Hepatocyte (in vitro differentiated cells): ENCODE results near the gene DPPA3. TPM values are rescaled to one million over a fixed set of nuclear protein-coding genes. Genes with fewer than 3 reads are reported as not detected.

ENCODE experiments used
- DNase-seq: peaks from one replicate; pipeline ENCODE4 v3.0.0-alpha.2; 2016; ENCODE audit warnings: low spot score
- H2AFZ ChIP-seq: fragments of 200-600 bp; sonication (generic); 2 replicates; pipeline ENCODE4 v1.6.0; 2016; ENCODE audit warnings: antibody characterized with exemption, mild to moderate bottlenecking
- H3K27ac ChIP-seq: fragments of 200-600 bp; sonication (generic); 2 replicates; pipeline ENCODE4 v1.5.1; 2016; ENCODE audit warnings: mild to moderate bottlenecking
- H3K27me3 ChIP-seq: fragments of 200-600 bp; sonication (generic); 2 replicates; pipeline ENCODE4 v1.6.1; 2016
- H3K36me3 ChIP-seq: fragments of 200-600 bp; sonication (generic); replicated peaks from 2 replicates; pipeline ENCODE4 v1.5.1; 2016; ENCODE audit warnings: low read depth; ENCODE audit not compliant: insufficient read depth
- H3K4me1 ChIP-seq: fragments of 200-600 bp; sonication (generic); 2 replicates; pipeline ENCODE4 v1.5.1; 2016; ENCODE audit warnings: mild to moderate bottlenecking, moderate library complexity; ENCODE audit not compliant: insufficient read depth
- H3K4me2 ChIP-seq: fragments of 200-600 bp; sonication (generic); 2 replicates; pipeline ENCODE4 v1.6.0; 2016
- H3K4me3 ChIP-seq: fragments of 200-600 bp; sonication (generic); 2 replicates; pipeline ENCODE4 v1.5.1; 2016; ENCODE audit warnings: mild to moderate bottlenecking
- H3K79me2 ChIP-seq: fragments of 200-600 bp; sonication (generic); 2 replicates; pipeline ENCODE4 v1.6.0; 2017; ENCODE audit warnings: mild to moderate bottlenecking
- H3K9me2 ChIP-seq: fragments of 200-600 bp; sonication (generic); replicated peaks from 2 replicates; pipeline ENCODE4 v1.6.0; 2017; ENCODE audit warnings: mild to moderate bottlenecking; ENCODE audit not compliant: insufficient read depth
- H3K9me3 ChIP-seq: fragments of 200-600 bp; sonication (generic); 2 replicates; pipeline ENCODE4 v1.5.1; 2016; ENCODE audit warnings: low read depth, mild to moderate bottlenecking
- H4K20me1 ChIP-seq: fragments of 200-600 bp; sonication (generic); 2 replicates; pipeline ENCODE4 v1.6.0; 2016; ENCODE audit warnings: mild to moderate bottlenecking; ENCODE audit not compliant: insufficient read depth, poor library complexity, severe bottlenecking
- CTCF ChIP-seq: fragments of 200-600 bp; sonication (generic); IDR thresholded peaks from 2 replicates; pipeline ENCODE4 v1.5.1; 2016; ENCODE audit warnings: antibody characterized with exemption, mild to moderate bottlenecking; ENCODE audit not compliant: poor library complexity
- EZH2 ChIP-seq: fragments of 200-600 bp; sonication (generic); IDR thresholded peaks from 2 replicates; pipeline ENCODE4 v1.6.1; 2016; ENCODE audit warnings: antibody characterized with exemption, mild to moderate bottlenecking, borderline replicate concordance
- EZH2phosphoT487 ChIP-seq: fragments of 200-600 bp; sonication (generic); IDR thresholded peaks from one replicate; pipeline ENCODE4 v1.6.1; 2018; ENCODE audit warnings: antibody characterized with exemption, mild to moderate bottlenecking, low read depth, moderate library complexity; ENCODE audit not compliant: unreplicated experiment, severe bottlenecking
- WGBS: methylation state at CpG from one replicate; pipeline ENCODE4 v1.1.6; 2016; ENCODE audit warnings: low lambda C conversion rate; ENCODE audit errors: missing lambda C conversion rate; 5-methylcytosine and 5-hydroxymethylcytosine counted together
- polyA plus RNA-seq: library from polyadenylated mRNA; unstranded; fragments of >200 nt; fragmentation: Nextera tagmentation; extraction: Ambion mirVana; gene quantifications from 2 replicates; pipeline ENCODE4 v1.2.1, GENCODE V29; 2016
- total RNA-seq: library from RNA; depleted of rRNA; stranded (reverse); fragments of >200 nt; gene quantifications from 2 replicates; pipeline ENCODE4 v1.2.3, GENCODE V29; 2014

The DPPA3 gene
- total and polyA plus RNA-seq, 2 experiments from 2014 or later, result 0.23 to 0.80 TPM

- Histone ChIP-seq H3K27me3 (no peaks in the 10 kb centered on the region), H2AFZ (no peak overlapping the region), H3K79me2 (no peaks in the 10 kb centered on the region), H3K4me2 (no peak overlapping the region), H3K4me3 (no peak overlapping the region), H3K9me3 (no peaks in the 10 kb centered on the region), H3K27ac (no peak overlapping the region), H3K36me3 (no peaks in the 10 kb centered on the region), H3K4me1 (no peaks in the 10 kb centered on the region), H4K20me1 (no peaks in the 10 kb centered on the region), H3K9me2 (no peaks in the 10 kb centered on the region)
- 62% methylated on average over 3 of the region's 3 CpGs for WGBS
- TF ChIP-seq EZH2phosphoT487 (no peak), CTCF (no peak), EZH2 (no peak)
- no peak for DNase-seq
Observed at GRCh38 chr12:7694556-7695236, 16.5 kb upstream of the DPPA3 start.

- peak overlapping the region; percentile 46 for H3K4me2 ChIP-seq
- DNase-seq, result no peak
- 47% methylated on average over 10 of the region's 10 CpGs for WGBS
Observed at GRCh38 chr12:7695237-7695560, 16.0 kb upstream of the DPPA3 start.

GRCh38 chr12:7695566-7696197, 15.6 kb upstream of the DPPA3 start, which contains the start of gene GDF3:
GDF3 (minus strand) TSS chr12:7695775; CDS start chr12:7695728, 47 bp downstream.
- no peak for DNase-seq
- Histone ChIP-seq H3K4me3 (no peak within 1 kb of the TSS), H3K9me3 (no peaks in the 10 kb centered on the region), H3K27ac (no peak within 1 kb of the TSS), H3K79me2 (no peaks in the 10 kb centered on the region), H3K4me2 (peak within 1 kb of the TSS; percentile 46), H3K4me1 (no peaks in the 10 kb centered on the region), H3K27me3 (no peaks in the 10 kb centered on the region), H3K9me2 (no peaks in the 10 kb centered on the region), H3K36me3 (no peaks in the 10 kb centered on the region), H2AFZ (no peak within 1 kb of the TSS), H4K20me1 (no peaks in the 10 kb centered on the region)
- WGBS, result 56% methylated on average over 7 of the region's 7 CpGs
- TF ChIP-seq EZH2phosphoT487 (no peak), CTCF (no peak)

More at GRCh38 chr12:7695237-7695560, 16.0 kb upstream of the DPPA3 start:
- H2AFZ ChIP-seq, result no peak overlapping the region
- H3K36me3 ChIP-seq, result no peaks in the 10 kb centered on the region
- no peak overlapping the region for H3K27ac ChIP-seq
- TF ChIP-seq EZH2 (no peak), CTCF (no peak), EZH2phosphoT487 (no peak)
- H3K4me3 ChIP-seq, result no peak overlapping the region
- no peaks in the 10 kb centered on the region for H4K20me1 ChIP-seq
- H3K9me2 ChIP-seq, result no peaks in the 10 kb centered on the region
- H3K9me3 ChIP-seq, result no peaks in the 10 kb centered on the region
- no peaks in the 10 kb centered on the region for H3K79me2 ChIP-seq
- no peaks in the 10 kb centered on the region for H3K4me1 ChIP-seq
- no peaks in the 10 kb centered on the region for H3K27me3 ChIP-seq
